GM19240 (cell line): ENCODE data around the gene SYT1.
"Not testable (repeated sequence)": the region's sequence is repeated elsewhere in the genome, so short reads cannot be mapped to it uniquely, and the experiment has no call there.

Experiments
- DNase-seq: peaks from one replicate; pipeline ENCODE4 v3.0.0; 2011; ENCODE audit warnings: low spot score; ENCODE audit not compliant: insufficient read length

Gene SYT1

DNA sequence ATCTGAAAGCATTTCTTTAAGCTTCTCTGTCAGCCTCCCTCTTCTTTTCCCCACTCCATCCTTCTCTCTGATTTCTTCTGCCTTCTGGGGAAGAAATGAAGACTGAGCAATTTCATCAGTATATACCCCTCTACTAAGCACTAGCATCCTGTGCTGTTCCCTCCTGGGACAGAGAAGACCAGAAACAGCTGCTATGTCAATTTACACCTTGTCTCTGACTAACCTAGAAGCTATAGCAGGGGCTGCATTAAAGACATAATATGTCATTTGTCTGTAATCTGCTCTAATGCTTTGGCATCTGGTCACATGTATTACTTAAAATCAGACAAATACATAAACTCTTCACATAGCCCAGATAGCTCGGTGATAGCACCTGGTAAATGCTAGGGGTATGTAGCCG lies 529.3 kb downstream of the SYT1 start:
- DNase-seq: no peak

DNA sequence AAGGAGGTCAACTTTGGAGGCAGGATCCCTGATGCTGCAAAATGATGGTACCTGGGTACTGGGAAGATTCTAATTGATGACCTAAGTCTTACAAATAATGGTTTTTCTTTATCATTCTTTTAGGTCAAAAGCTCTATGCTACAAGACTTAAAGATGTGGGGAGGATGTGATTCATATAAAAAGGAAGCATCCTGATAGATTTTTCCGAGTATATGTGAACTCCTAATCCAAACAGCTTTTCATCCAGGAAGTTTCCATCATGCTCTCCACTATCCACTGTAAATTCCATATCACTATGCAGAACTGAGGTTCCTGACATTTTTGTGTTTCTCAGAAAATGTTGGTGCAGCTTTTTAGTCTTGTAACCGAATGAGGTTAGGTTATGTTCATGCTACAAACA lies 533.0 kb downstream of the SYT1 start:
- no peak for DNase-seq

DNA sequence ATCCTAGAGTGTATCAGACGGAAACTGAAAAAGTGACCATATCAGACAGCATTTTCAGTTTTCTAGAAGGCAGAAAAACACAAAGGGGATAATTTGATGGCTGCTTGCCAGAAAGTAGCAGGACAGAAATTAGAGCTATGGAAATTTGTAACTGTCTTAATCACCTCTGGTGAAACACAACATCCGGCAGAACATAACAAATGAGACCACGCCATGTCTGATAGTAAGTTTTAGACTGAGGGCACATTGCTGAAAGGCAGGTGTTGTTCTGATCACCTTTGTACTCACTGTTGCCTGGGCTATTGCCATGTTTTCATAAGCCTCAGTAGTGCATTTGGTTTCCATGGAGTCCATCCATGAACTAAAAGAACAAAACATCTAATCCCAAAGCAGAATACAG lies 535.9 kb downstream of the SYT1 start:
- DNase-seq: no peak

DNA sequence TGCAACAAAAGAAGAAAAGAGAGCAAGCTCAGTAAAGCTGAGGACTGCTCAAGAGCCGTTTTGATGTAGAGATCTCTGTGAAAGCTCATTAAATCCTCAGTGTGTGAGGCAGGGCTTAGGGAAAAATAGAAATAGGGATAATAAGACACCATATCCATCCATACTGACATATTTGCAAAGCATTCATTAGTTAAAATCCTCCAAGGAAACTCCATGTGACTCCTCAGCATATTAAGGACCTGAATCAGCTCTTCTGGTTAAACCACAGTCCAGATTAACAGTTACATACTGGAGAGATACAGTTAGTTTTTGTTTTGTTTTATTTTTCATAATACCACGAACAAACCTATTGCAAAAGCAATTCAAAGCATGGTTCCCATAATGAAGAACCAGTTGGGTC lies 538.0 kb downstream of the SYT1 start:
- no peak for DNase-seq

DNA sequence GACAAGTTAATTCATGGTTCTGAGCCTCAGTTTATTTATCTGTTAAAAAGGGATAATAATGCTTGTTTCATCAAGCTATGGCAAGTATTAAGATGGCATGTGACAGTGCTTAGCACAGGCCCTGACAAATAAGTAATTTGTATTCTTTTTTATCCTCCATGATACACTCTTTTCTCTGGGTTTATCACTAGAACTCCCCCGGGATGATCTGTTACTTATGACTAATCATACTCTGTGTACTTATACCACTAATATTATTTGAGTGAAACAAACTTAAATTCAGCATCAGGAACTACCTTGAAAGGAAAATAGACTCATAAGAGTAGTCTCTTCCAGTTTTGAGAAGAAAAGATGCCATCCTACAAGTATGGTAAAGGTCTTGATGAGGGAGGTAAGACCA lies 542.4 kb downstream of the SYT1 start:
- no peak for DNase-seq

DNA sequence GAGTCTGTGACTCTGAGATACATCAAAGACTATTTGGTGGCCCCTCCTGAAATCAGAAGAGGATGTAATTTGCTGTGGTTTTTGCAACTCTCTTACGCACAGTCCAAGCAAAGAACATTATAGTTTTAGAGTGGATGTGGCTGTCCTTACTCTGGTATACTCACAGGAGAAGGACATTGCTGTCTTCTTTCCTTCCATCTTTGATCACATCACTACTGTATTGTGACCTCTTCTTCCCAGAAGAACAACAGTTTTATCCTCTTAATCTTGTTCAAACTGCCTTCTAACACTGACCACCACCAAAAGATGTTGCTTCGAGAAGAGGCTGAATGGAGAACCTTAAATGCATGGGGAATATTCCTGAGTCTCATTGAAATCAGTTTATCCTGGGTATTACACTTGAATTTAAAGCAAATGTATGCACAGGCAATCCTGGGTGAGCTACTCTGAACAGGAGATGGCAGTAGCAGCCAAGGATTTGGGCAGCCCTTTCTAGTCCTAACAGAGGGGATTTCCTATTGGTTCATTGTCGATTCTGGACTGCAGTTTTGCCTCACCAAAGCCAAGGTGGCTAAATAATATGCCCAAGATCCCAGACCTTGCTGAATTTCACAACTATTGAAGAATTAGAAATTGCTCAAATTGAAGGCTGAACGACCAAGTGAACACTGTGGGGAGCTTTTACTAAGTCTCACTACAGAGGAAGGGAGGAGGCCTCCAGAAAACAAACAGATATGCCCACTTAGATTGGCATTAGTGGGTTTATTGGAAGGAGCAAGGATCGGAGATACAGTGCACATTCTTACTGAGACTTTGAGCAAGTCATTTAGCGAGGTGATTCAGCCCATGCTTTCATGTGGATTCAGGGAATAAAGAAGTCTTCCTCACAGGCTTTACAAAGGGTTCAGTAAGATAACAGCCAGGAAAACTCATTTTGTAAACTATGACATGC lies 543.4 kb downstream of the SYT1 start:
- peak; percentile 2 for DNase-seq

DNA sequence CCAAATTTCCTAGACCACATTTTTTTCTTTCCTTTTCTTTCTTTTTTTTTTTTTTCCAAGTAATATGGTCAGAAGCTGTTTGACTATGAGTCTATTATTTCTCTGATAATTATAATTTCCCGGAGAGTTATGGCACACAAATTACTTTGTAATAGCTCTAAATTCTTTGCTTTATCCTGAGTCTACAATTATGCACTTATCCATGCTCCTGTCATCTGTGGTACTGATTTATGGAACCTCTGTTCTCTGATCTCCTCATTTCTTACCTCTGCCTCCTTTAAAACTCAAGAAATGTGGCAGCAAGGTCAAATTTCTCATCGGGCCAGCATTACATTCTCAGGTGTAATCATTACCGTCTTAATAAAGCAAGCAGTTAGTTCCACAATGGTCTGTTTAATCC lies 544.1 kb downstream of the SYT1 start:
- DNase-seq: no peak

DNA sequence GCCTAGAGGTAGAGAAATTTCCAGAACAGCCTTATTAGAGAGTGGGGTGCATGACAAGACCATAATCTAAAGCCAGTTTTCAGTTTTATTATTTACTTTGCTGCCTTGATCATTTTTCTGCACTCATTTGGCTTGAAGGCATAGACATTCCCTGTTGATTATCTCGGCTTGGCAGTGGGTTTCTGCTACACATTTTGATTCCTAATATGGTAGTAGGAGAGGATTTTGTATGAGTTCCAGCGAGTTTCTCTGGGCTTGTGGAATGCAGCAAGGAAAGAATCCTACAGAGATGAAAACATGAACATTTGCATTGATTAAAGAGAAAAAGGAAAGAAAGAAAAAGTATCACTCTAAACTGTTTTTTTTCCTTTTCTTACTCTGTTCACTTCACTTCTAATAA lies 545.0 kb downstream of the SYT1 start:
- no peak for DNase-seq

DNA sequence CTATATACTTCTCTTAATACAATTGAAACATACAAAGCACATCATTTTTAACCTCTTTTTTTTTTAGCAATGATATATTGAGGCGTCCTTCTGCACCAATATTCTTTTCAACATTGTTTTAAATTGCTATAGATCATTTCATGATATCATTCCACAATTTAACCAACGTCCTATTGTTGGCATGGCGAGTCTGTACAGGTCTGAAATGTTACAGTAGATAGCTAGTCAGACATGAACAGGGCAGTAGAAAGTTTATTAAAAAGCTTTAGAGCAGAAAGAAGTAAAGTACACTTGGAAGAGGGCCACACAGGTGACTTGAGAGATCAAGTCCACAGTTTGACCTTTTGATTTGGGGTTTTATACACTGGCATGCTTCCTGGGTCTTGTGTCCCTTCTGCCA lies 547.2 kb downstream of the SYT1 start:
- no peak for DNase-seq

DNA sequence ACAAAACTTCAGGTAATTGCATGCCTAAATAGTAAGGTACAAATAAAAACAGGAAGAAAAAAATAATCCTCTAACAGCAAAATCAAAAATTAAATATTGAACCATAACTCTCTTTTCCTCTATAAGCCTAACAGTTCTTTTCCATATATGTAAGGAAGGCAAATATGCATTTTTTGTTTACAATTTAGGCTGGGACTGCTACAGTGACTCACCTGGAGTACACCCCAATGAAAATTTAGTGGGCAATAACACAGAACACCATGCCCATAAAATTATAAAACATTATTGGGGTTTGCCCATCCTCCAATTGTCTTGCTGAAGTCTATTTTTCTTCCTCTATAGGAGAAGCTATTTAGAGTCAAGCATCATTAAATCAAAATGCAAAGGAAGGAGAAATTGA lies 549.2 kb downstream of the SYT1 start:
- no peak for DNase-seq

DNA sequence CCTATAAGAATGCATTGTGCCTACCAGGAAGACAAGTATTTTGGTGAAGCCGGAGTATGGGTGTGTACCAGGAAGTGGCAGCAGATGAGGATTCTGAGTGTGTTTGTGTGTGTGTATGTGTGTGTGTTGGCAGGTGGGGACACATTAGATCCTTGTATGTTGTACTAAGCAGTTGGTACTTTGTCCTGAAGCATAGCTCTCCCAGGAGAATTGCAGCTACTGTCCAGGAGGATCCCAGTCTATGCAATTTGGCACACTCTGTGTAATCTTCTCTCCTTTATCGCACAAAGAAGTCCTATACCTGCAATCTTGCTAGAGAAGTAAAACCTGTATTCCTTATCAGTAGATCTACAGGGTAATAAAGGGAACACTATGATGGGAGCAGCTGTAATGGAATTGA lies 549.7 kb downstream of the SYT1 start:
- no peak for DNase-seq

DNA sequence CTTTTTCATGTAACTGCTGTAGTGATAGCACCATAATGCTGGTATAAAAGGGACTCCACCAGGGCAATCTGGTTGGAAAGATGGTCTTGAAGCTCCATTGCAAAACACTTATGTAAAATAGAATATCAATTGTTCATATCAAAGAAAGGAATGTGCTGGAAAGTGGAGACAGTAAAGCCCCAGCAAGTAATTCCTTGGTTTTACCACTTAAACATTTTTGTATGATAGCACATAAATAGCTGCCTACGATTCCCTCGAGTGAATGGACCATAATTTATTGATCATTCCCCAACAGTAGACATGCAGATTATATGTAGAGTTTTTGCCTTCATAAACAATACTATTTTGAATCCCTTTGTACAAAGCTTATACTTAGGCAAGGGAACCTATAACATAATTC lies 550.7 kb downstream of the SYT1 start:
- no peak for DNase-seq

DNA sequence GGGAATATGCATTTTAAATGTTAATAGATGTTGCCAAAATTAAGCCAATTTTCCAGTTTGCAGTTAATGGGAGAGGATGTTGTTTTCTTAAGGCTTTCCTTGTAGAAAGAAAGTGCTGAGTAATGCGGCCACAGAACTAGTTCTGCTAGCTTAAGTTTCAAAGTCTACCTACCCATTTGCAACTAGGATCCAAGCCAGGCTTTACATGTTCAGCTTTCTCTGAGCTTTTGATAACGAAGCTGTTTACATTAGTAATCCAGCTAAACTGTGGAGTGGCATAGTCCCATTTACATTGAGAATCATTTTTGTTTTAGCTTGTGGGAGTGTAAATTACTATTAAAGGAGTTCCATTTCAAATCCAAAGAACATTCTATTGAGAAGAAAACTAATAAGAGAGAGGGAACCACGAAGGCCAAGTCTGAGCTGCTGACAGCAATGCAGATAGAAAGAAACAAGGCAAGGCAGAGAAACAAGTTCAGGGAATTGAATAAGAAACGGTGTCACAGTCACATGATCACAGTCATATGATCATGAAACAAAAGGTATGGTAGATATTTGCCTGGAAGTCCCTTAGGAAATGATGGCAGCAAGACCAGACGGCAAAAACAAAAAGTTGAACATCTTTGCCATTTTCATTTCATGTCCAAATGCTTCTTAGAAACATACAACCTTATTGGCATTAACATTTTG lies 551.3 kb downstream of the SYT1 start:
- DNase-seq: no peak

DNA sequence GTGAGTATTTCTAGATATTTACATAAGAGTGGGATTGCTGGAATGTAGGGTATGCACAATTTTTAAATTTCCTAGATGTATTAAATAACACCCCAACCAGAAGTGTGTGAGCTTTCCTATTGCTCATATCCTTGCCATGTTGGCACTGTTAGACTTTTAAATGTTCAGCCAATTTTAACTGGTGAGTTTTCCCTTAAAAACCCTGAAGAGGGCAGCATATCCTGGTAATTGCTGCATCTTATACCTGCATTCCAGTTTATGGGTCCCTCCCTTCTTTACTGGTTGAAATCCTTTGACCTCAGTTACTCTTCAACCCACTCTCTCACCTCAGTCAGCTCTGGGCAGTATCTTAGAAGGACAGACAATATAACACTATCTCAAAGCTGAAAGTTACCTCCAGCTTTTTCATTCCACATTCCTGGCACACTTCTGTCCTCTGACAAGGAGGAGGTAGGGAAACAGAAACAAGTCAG lies 555.6 kb downstream of the SYT1 start:
- DNase-seq: no peak

DNA sequence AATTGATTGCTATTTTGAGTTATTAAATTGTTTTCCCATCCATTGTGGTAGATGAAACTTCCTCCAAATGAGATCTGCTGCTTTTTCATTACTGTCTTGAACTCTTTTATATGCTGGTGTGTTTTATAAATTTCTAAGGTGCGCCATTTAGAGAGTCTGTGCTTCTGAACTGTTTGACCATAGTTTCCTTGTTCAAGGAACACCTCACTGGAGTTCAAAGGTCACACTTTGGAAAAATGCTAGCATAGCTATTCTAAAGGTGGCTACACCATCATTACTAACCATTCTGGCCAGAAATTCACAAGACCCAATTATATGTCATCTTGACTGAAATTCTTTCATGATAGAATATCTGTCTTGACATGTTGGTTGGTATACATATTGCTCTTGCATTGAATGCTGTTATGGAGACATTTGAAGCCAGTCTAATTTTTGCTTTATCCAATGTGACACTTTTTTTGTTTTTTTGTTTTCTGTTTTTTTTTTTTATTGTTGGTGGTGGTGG lies 556.7 kb downstream of the SYT1 start:
- DNase-seq: no peak

DNA sequence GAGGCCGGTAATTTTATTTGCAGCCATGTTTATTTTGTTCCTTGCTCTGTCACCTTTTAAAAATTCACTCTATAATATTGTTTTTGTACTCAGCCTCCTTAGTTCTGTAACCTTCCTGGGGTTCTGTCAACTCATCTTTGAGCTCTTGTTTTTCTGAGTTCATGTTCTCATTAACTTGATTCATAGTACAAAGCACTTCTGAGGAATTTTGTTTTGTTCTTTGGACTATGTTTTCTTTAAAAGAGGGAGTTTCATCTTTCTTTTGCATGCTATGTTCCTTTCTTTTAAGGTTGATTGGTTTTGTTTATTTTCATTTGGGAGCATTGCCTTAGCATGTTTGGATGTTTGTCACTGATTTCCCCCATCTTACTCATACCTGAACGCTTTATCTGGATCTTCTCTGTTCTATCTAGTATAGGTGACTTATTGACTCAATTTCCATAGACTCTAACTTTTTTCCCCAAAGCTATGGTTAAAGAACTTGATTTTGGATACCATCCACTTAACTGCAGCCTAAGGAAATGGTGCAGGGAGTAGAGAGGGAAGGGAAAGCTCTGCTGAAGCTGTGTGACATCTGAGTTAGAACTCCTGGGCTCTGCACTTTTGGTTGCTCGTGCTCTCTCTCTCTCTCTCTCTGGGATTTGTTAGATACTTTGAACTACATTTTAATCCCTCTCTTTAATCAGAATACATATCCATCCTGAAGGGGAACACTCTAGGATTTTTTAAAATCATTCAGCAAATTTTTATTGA lies 557.7 kb downstream of the SYT1 start:
- no peak for DNase-seq

DNA sequence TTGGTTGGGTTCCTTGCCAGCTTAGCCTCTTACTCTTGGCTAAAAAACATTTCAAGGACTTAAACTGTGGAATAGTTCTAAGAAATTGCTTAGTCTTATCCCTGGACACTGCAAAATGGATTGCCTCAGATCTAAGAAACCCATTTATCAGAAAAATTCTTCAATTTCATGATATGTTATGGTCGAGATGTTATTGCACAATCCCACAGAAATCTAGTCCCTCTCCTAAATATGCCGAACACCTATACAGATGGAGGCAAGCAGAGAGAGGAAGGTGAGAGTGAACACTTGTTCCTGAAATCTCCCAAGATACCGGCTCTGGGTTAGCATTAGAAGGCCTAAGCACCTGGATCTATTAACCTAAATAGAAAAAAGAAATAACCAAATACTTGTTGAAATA lies 559.0 kb downstream of the SYT1 start:
- DNase-seq: no peak

DNA sequence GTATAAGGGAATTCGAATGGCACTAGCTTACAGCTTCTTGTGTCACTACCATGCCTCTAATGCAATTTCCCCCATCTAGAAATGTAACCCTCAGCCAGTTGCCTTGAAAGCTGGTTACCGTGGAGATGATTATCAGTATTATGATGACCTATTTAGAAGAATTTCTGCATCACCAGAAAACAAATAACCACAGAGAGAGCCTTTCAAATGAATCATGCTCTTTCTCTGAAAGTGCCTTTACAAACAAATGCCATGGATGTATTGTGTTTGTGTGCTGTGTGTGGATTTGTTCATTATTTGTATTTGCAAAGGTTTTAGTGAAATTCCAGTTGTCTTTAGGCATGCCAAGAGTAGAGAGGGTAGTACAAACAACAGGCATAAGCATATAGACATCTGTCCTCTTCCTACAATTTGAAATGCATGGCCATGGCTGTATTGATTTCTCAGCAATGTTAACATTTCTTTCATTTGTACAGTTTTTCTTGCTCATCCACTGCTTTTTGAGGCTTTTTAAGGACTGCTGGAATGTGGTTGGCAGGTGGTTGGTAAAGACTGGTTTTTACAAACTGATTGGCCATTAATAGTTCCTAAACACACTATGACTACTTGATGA lies 559.6 kb downstream of the SYT1 start:
- DNase-seq: no peak

DNA sequence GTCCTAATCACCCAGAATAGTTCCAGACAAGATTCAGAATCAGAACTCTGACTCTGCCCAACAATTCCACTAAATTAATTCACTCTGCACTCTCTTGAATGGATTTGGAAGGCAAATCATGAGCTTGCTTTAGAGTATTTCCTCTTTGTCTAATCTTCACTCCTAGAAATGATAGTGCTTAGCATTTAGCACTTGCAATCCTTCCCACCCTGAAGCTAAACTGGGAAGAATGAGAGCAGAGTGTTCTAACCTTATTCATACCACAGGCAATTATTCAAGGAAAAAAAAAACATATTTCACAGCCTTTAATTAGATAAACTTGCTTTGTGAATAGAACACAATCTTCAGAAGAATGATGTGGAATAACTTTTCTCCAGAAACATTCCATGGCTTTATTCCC lies 561.5 kb downstream of the SYT1 start:
- no peak for DNase-seq

DNA sequence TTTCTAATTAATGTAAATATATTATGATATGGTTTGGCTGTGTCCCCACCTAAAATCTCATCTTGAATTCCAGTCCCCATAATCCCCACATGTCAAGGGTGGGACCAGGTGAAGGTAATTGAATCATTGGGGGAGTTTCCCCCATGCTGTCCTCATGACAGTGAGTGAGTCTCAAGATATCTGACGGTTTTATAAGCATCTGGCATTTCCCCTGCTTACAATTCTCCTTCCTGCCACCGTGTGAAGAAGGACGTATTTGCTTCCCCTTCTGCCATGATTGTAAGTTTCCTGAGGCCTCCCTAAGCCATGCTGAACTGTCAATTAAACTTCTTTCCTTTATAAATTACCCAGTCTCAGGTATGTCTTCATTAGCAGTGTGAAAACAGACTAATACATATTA lies 562.2 kb downstream of the SYT1 start:
- DNase-seq: not testable (repeated sequence)

DNA sequence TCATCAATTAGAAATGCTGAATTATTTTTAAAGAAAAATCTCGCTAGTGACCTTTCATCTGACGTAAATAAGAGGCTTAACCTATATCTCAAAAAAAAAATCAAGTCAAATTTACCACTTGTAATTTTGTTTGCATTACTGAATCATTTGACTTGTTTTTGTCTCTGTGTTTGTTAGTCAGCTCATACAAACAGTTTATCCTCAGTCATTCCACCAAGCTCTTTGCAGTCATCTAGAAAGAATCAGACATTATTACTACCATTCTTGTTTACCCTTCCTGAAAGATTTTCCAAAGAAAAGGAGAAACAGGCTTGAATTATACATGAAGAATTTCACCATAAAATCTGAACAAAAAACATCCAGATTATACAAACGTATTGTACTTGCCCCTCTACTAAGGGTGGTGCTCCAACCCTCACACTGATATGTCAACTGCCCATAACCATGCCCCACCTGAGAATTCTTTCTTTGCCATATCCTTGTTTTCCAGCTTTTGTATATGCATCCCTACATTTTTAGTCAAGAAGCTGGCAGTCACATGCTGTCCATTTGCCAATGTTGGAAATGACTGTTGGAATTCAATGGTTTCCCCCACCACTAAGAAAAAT lies 569.0 kb downstream of the SYT1 start:
- DNase-seq: no peak
